HEK293T (cell line): ENCODE measurements around the gene HTR1B.

Source experiments
- CTCF ChIA-PET: fragments of 350-600 bp; formaldehyde crosslinking; extraction: SDS; loops from one replicate; lab custom pipeline; 2021; ENCODE audit warnings: antibody characterized with exemption, inconsistent platforms; lab: Yijun Ruan, JAX
- POLR2A ChIA-PET: fragments of 350-600 bp; formaldehyde crosslinking; extraction: SDS; loops from one replicate; lab custom pipeline; 2020; ENCODE audit warnings: antibody characterized with exemption, inconsistent platforms; lab: Yijun Ruan, JAX
- DNase-seq: peaks from one replicate; pipeline ENCODE4 v3.0.0; 2012; ENCODE audit warnings: mixed read lengths; ENCODE audit errors: extremely low spot score
- ARNT ChIP-seq: fragments of 450-650 bp; IDR thresholded peaks from 2 replicates; pipeline ENCODE4 v1.6.1; 2017; ENCODE audit warnings: mild to moderate bottlenecking
- BHLHE40 ChIP-seq: fragments of 450-650 bp; IDR thresholded peaks from 2 replicates; pipeline ENCODE4 v1.6.1; 2016; ENCODE audit warnings: mild to moderate bottlenecking, moderate library complexity, borderline replicate concordance
- CTBP1 ChIP-seq: fragments of 450-650 bp; IDR thresholded peaks from 2 replicates; pipeline ENCODE4 v1.6.1; 2016; ENCODE audit warnings: borderline replicate concordance
- ELF4 ChIP-seq: fragments of 450-650 bp; IDR thresholded peaks from 2 replicates; pipeline ENCODE4 v1.6.1; 2017; ENCODE audit warnings: antibody characterized with exemption
- FOXA1 ChIP-seq: fragments of 450-650 bp; IDR thresholded peaks from 2 replicates; pipeline ENCODE4 v1.6.1; 2016; ENCODE audit warnings: mild to moderate bottlenecking
- FOXK2 ChIP-seq: fragments of 450-650 bp; IDR thresholded peaks from 2 replicates; pipeline ENCODE4 v1.6.1; 2016; ENCODE audit warnings: mild to moderate bottlenecking
- FOXM1 ChIP-seq: fragments of 450-650 bp; IDR thresholded peaks from 2 replicates; pipeline ENCODE4 v1.6.1; 2017; ENCODE audit warnings: mild to moderate bottlenecking, borderline replicate concordance
- HDGF ChIP-seq: fragments of 450-650 bp; IDR thresholded peaks from 2 replicates; pipeline ENCODE4 v1.6.1; 2017; ENCODE audit warnings: antibody characterized with exemption, borderline replicate concordance
- L3MBTL2 ChIP-seq: fragments of 450-650 bp; conservative IDR thresholded peaks from 2 replicates; pipeline ENCODE4 v1.6.1; 2016; ENCODE audit warnings: mild to moderate bottlenecking
- LEF1 ChIP-seq: fragments of 450-650 bp; IDR thresholded peaks from 2 replicates; pipeline ENCODE4 v1.6.1; 2017; ENCODE audit warnings: mild to moderate bottlenecking, borderline replicate concordance
- NFRKB ChIP-seq: fragments of 450-650 bp; IDR thresholded peaks from 2 replicates; pipeline ENCODE4 v1.6.1; 2016; ENCODE audit warnings: mild to moderate bottlenecking, moderate library complexity
- SP1 ChIP-seq: fragments of 450-650 bp; IDR thresholded peaks from 2 replicates; pipeline ENCODE4 v1.6.1; 2017
- SUZ12 ChIP-seq: fragments of 450-650 bp; IDR thresholded peaks from 2 replicates; pipeline ENCODE4 v1.6.1; 2016; ENCODE audit warnings: mild to moderate bottlenecking
- TARDBP ChIP-seq: fragments of 450-650 bp; IDR thresholded peaks from 2 replicates; pipeline ENCODE4 v1.6.1; 2016
- ZNF384 ChIP-seq: fragments of 450-650 bp; IDR thresholded peaks from 2 replicates; pipeline ENCODE4 v1.6.1; 2016
- TF ChIP-seq, protein P1 (sequence below): fragments of 450-650 bp; IDR thresholded peaks from 2 replicates; pipeline ENCODE4 v1.6.1; 2016

HTR1B gene

DNA sequence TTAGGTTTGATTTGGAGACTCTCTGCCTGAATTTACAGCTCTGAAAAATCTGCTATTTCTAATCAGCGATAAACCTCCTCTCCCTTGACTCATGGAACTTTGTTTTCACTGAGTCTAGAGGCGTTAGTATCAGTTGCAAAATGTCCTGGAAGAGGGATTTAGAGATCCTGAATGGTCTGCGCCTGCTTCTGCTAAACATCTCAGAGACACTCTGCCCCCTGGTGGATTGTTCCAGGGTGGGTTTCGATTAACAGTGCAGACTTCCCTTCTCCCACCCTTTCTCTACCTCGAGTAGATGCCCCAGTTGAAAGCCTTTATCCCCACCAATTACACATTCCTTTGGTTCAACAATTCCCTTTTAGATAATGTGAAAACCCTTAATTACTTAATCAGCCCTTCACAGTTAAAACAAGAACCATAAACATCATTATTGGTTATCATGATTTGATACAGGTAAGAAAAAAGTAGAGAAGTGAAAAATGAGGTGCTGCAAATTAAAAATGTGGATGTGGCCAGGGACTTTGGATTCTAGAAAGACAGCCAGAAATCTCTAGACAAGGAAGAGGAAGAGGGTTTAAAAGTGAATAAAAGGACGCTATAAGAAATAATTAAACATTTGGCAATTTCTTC is 5.5 kb downstream of the HTR1B start:
- CTCF ChIA-PET: interaction anchor here (0.7 to 0.8 kb wide), 2 partner anchors 13 to 34 kb away, joined by 3 read pairs; no protein-coding TSS in a partner anchor
- TF ChIP-seq, protein P1, sequence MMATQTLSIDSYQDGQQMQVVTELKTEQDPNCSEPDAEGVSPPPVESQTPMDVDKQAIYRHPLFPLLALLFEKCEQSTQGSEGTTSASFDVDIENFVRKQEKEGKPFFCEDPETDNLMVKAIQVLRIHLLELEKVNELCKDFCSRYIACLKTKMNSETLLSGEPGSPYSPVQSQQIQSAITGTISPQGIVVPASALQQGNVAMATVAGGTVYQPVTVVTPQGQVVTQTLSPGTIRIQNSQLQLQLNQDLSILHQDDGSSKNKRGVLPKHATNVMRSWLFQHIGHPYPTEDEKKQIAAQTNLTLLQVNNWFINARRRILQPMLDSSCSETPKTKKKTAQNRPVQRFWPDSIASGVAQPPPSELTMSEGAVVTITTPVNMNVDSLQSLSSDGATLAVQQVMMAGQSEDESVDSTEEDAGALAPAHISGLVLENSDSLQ: no peak
- TF ChIP-seq LEF1 (no peak), ZNF384 (no peak), FOXA1 (no peak), HDGF (no peak), BHLHE40 (no peak), FOXM1 (no peak), CTBP1 (no peak), SUZ12 (no peak), ARNT (no peak), ELF4 (no peak), TARDBP (no peak)
- POLR2A ChIA-PET: no interaction called here
- peak; percentile 53 for DNase-seq

DNA sequence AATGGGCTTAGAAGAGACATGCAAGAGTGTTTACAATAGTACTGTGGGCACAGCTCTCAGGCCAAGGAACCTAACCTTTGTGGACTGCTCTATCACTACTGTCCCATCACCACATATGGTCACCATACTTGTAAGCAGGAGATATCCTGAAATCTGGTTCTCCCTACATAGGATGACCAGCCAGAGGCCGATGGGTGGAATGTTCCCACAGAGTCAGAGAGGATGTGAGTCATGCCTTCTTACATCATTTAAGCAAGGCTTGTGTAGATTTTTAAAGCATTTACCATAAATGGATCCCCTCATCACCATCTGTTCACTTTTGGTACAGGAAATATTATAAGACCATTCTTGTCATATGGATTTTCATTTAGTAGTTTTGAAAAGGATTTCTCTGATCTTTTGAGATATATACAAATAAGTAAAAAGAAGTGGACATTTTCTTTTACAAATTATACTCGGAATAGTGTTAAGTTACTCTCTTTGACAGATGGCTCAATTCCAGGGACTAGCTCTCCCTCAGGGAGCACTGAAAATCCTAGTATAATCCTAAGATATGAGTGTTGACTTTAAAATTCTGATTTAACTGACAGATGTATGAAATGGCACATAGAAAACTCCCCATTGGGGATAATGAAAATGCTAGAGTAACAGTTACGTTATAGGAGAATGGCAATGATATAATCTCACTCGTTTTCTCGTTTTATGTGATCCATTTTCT is 6.6 kb downstream of the HTR1B start:
- no peak for DNase-seq
- CTCF ChIA-PET: interaction anchor here (0.8 kb wide), 1 partner anchor 14 kb away, joined by 3 read pairs; no protein-coding TSS in a partner anchor
- TF ChIP-seq ZNF384 (no peak), CTBP1 (no peak), NFRKB (no peak), HDGF (no peak), LEF1 (no peak), TARDBP (no peak), ARNT (no peak), SUZ12 (no peak), ELF4 (no peak), FOXM1 (no peak)
- POLR2A ChIA-PET: no interaction called here

DNA sequence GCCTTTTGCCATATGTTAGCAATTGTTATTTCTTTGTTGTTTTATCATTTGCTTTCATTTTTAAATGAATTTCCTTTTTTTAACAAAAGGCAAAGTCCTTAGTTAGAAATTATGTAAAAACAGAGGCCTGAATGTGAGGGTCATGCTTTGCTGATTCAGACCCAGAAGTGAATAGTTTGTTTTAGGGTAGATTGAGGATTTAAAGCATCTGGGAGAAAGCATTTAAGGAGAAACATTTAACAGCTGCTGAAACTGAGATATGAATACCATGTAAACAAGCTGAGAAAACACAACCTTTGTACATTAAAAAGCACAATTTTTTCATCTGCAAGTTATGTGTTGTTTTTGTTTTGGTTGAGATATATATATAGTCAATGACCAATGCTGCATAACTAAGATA is 8.0 kb downstream of the HTR1B start:
- CTCF ChIA-PET: no interaction called here
- DNase-seq: no peak
- TF ChIP-seq SUZ12 (no peak), FOXM1 (no peak), L3MBTL2 (no peak), HDGF (no peak), BHLHE40 (no peak), FOXA1 (no peak), ZNF384 (no peak), ARNT (no peak), CTBP1 (no peak), SP1 (no peak), TARDBP (no peak), LEF1 (no peak)
- POLR2A ChIA-PET: no interaction called here

DNA sequence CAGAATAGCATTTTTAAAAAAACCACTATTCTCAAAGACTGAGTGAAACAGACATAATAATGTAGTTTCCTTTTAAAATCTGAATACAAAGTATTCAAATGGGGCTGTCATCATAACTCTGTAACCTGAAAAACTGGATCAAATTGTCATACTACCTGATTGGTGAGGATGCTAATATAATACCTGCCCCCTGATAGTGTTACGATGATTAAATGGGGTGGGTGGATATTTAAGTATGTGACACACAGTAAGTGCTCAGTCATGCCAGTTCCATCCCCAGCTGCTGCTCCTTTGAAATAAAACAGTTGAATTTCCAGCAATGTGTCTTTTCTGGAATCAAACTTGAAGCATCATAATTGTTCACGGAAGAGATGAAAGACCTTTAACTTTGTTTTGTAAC is 8.9 kb downstream of the HTR1B start:
- ChIA-PET CTCF (no interaction called here), POLR2A (no interaction called here)
- no peak for DNase-seq
- TF ChIP-seq, protein P1: no peak
- TF ChIP-seq HDGF (no peak), LEF1 (no peak), BHLHE40 (no peak), CTBP1 (no peak), NFRKB (no peak), ELF4 (no peak), FOXM1 (no peak), ARNT (no peak), SP1 (no peak)

DNA sequence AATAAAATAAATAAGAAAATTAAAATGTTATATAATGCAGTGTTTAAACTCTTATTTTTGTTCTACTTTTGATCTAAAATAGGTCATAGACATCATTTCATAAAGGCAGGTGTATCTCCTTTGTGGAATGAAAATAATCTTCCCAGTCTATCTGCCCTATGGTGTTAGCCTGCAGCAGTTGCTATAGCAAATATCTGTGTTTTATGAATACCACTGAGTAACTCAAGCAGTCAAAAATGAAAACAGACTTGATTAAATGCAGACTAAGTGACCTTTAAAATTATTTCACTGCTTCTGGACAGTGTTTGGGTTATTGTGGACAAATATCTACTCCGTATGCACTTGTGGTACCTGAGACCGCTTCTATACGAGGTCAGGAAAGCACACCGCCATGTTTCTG is 11.8 kb downstream of the HTR1B start:
- POLR2A ChIA-PET: no interaction called here
- TF ChIP-seq SUZ12: no peak
- no peak for TF ChIP-seq LEF1
- no peak for TF ChIP-seq L3MBTL2
- TF ChIP-seq FOXK2: no peak
- TF ChIP-seq FOXA1: no peak
- no peak for TF ChIP-seq SP1
- TF ChIP-seq CTBP1: no peak
- no peak for TF ChIP-seq HDGF
- TF ChIP-seq ELF4: no peak
- TF ChIP-seq BHLHE40: no peak
- no peak for TF ChIP-seq FOXM1
- no peak for TF ChIP-seq NFRKB
- TF ChIP-seq TARDBP: no peak
- CTCF ChIA-PET: no interaction called here

DNA sequence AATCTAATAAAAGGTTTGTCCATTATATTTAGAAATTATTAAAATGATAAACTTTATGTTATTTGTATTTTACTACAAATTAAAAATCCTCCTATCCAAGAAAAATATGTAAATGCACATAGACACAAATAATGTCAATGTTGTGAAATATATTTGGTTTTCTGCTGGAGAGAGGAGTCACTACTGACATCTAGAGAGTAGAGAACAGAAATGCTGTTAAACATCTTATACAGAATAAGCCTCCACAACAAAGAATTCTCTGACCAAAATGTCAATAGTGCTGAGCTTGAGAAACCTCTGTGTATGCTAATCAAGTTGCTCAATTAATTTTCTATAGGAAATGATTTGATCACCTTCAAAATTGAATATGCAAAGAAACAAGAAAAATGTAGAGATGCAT is 12.4 kb downstream of the HTR1B start:
- no peak for TF ChIP-seq FOXA1
- no peak for TF ChIP-seq ELF4
- no peak for TF ChIP-seq BHLHE40
- TF ChIP-seq ARNT: no peak
- no peak for TF ChIP-seq LEF1
- no peak for TF ChIP-seq SP1
- no peak for TF ChIP-seq FOXM1
- TF ChIP-seq HDGF: no peak
- TF ChIP-seq L3MBTL2: no peak
- no peak for TF ChIP-seq FOXK2
- no peak for DNase-seq
- ChIA-PET CTCF (no interaction called here), POLR2A (no interaction called here)

More for the DNA sequence above, 11.8 kb downstream of the HTR1B start:
- DNase-seq: no peak
